Kidney glomerular epithelial cell (primary cell): ENCODE results near the gene FAT1.
"Not testable (repeated sequence)": the region's sequence is repeated elsewhere in the genome, so short reads cannot be mapped to it uniquely, and the experiment has no call there.

Experiments
- DNase-seq: peaks from one replicate; lab custom pipeline; 2025; lab: John Stamatoyannopoulos, UW

Gene FAT1

DNA sequence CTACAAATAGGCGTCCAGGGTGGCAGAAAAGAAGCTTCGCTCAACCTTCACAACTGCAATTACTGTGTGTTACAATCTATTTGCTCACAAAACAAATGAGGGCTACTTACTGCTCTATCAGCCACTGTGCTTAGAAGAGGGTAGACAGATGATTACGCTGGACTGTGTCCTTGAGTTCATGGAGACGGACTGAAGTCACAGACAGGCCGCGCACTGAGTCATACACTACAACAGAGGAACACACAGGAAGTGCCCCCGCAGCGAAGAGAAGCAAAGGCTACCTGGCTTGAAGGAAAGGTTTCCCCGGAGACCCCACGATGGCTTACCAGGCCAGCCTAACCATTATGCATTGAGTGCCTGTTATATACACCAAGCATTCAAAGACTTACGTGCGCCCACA, 25.6 kb downstream of the FAT1 start:
- DNase-seq, result no peak

GRCh38 chr4:186695392-186695791, 28.3 kb downstream of the FAT1 start:
- DNase-seq, result no peak

DNA sequence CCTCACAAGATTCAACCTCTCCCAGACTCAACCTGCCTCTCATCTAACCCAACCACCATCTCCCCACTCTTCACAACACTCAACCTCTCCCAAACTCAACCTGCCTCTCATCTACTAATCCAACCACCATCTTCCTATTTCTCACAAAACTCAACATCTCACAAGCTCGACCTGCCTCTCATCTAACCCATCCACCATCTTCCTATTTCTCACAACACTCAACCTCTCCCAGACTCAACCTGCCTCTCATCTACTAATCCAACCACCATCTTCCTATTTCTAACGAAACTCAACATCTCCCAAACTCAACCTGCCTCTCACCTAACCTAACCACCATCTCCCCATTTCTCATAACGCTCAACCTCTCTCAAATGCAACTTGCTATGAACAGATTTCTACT, 29.8 kb downstream of the FAT1 start:
- DNase-seq, result no peak

GRCh38 chr4:186693159-186693815, 30.4 kb downstream of the FAT1 start:
- peak; percentile 71 for DNase-seq

DNA sequence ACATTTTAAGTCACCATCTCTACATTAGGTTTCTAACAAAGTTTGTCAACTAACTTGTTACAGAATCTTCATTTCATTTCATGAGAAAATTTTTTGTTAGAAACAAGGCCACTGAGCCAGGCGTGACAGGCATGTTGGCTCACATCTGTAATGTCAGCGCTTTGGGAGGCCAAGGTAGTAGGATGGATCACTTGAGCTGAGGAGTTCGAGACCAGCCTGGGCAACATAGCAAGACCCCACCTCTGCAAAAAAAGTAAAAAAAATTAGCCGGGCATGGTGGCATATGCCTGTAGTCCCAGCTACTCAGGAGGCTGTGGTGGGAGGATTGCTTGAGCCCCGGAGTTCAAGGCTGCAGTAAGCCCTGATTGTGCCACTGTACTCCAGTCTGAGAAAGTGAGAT, 32.3 kb downstream of the FAT1 start:
- DNase-seq, result no peak

- peak; percentile 70 for DNase-seq
Measured at GRCh38 chr4:186689476-186689875, 34.2 kb downstream of the FAT1 start.

- no peak for DNase-seq
Measured at GRCh38 chr4:186688150-186688943, 35.3 kb downstream of the FAT1 start.

- DNase-seq, result no peak
Measured at GRCh38 chr4:186687265-186687664, 36.4 kb downstream of the FAT1 start.

DNA sequence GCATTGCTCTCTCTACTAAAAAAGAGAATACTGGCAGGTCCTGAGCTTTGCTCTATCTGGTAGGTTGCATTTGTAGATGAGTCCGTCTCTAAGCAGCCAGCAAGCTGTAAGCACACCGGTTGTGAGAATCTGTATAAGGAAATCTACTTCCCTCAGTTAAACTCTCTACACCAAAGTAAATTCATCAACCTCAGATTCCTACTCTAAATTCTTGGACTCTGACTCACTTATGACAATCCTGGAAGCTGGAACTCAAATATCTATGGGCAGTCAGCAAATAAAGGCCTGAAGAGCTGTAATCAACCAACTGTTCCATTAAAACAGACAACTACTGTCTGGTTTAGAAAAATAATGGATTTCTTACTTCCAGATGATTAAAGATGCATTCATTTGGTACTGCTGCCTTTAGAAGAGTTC, 37.9 kb downstream of the FAT1 start:
- peak; percentile 100 for DNase-seq

GRCh38 chr4:186684889-186685309, 38.8 kb downstream of the FAT1 start:
- DNase-seq, result peak; percentile 72

DNA sequence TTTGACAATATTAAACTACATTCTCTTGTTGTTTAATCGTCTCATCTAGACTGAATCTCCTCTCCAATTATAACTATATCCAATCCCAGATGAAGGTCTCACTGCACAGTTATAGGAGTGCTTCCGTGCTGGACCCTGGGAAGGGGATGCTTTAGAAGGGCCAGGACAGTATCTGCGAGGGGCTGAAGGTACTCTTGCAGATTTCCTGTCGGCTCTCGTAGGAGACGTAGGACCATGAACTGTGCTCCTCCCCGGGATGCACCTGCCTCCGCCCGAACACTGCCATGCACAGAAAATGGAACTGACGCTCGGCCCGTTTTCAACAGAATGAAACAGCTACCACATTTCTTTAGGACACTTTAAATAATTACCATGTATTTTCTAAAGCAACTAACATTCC, 39.4 kb downstream of the FAT1 start:
- DNase-seq, result no peak

DNA sequence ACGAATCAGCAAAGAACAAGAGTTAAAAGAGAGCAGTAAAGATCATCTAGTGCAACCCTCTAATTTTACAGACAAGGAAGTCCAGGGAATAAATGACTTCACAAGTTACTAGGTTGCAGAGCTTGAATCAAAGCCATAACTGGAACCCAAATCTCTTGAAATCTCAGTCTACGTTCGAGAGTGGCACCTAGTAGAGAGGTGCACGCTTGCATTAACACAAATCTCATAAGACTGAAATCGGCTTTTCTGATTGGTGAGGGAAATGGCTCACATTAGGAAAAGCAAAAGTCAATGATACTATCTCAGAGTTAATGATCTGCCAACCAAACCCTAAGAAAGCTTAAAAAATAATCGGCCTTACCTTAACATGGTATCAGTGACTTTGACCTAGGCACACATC, 43.0 kb downstream of the FAT1 start:
- DNase-seq, result no peak

DNA sequence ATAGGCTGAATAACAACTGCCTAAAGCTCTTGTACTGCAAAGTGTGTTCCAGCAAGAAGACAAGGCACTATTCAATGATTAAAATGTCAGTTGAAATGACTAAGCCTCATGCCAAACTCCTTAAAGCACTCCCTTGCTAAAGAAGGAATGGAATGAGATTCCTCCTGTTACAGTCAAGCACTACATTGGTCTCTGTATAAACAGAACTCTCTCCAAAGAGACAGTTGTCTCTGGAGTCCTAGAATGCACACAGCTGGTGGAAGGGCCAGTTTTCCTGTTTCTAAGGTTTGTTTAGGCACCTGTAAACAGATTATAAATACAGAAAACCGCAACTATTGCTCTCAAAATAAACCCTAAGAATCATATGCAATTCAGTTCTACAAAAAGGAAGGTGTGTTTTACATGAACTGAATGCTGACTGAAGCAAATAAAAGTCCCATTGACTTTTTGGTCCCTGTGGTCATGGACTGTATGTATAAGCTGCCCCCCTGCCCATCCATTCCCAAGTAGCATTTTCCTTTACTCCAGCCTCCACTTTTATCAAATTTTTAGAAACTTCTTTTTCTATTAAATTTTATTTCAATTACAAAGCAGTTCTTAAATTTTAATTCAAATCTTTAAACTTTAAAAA, 47.0 kb downstream of the FAT1 start:
- peak; percentile 97 for DNase-seq

DNA sequence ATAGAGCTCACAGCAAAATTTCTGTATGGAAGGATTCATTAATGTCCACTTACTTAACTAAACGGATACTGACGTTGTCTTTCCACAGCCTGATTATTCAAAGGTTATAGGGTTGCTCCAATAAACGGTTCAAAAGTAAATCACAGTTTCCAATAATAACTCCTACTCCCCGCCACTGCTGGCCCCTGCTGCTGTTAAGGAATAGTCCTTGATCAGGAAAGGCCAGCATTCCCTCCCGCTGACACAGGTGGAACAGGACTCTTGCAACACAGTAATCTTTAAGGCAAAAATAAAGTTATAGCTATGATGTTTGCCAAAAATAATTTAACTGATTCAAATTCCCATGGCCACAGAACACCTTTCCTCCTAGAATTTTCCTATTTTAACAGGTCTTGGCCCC, 53.9 kb downstream of the FAT1 start:
- no peak for DNase-seq

GRCh38 chr4:186669159-186669731, 54.4 kb downstream of the FAT1 start:
- peak; percentile 59 for DNase-seq

DNA sequence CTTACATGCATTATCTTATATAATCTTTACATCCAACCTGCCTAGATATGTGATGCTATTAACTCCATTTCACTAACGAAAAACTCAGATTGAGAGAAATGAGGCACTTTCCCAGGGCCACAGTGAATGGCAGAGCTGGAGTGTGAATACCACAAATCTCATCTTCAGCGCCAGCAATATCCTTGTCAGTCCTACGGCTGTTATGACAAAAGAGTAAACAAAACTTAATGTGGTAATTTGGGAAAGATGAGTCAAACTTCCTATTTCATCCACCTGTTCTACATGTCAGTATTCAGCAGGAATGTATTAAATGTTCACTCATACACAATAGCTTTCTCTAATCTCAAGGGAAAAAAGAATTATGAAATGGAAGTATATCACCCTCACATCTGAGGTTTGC, 56.9 kb downstream of the FAT1 start:
- peak; percentile 24 for DNase-seq

- DNase-seq, result peak; percentile 62
Measured at GRCh38 chr4:186666252-186666651, 57.4 kb downstream of the FAT1 start.

DNA sequence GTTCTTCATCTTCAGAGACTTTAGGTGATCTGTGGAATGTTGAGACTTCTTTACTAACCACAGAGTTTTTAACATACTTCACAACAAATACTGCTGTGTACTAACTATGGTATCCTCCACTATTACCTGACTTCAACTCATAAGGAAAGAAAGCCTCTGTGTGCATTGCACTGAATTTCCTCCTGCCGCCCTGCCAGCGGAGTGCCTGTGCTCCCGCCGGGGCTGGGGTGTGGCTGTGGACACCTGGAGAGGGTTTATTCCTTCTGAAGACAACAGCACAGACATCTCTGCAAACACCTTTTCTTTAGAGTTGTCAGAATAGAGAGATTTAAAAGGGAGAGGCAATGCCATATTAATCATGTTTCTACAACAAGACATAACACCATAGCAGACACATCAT, 63.3 kb downstream of the FAT1 start:
- DNase-seq, result no peak

DNA sequence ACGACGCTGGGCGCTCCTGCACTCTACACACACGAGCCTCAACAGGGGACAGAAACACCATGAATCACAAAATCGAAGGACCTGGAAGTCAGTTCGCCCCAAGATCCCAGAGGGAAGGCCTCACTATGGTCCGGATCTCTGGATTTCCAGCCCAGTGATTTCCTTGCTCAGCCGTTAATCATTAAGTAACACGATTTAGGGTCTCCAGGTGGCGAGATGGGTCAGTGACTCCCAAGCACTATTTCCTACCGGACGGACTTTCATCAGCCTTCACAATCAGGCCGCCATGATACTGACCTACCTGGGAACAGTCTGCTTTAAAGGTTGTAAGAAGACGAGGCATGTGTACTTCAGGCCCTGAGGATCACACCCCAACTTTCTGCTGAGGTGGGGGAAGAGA, 63.7 kb downstream of the FAT1 start:
- no peak for DNase-seq

DNA sequence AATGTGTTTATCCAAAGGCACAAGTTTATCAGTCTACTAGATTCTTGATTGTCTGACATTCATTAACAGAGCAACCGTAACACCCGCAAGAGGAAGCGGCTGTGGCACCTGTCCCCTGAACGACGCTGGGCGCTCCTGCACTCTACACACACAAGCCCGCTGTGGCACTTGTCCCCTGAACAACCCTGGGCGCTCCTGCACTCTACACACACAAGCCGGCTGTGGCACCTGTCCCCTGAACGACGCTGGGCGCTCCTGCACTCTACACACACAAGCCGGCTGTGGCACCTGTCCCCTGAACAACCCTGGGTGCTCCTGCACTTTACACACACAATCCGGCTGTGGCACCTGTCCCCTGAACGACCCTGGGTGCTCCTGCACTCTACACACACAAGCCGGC, 64.2 kb downstream of the FAT1 start:
- DNase-seq, result not testable (repeated sequence)

GRCh38 chr4:186658657-186659056, 65.0 kb downstream of the FAT1 start:
- no peak for DNase-seq

DNA sequence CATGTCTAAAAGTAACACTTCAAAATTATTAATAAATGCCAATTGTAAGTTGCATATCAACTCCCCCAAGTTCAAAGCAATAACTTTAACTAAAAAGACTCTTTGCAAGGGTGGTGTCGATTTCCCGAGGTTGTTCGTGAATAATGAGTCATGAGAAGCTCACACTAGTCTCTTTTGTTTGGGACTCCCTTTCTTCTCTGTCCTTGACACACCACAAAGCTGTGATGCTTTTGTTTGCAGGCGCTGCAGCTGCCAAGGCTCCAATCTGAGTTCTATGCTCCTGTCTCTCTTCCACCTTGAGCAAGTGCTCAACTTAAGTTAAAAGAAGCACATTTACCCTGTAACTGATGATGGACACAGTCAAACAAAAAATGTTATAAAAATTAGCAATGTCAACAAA, 65.9 kb downstream of the FAT1 start:
- DNase-seq, result no peak

DNA sequence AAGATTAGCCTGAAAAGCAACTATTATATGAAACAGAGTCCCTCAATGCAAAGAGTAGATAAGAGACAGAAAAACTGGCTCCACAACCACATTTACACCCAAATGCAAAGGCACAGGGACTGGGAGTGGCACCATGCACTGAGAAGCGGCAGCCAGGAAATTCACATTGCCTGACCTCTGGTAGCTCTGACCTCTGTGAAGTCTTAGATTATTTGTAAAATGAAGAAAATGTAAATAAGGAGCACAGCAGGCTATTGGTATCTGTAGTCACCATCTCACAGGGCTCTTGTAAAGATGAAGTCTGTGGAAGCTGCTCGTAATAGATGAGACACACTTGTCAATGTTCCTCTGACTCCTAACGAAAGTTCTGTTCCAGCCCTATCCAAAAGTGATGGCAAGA, 69.7 kb downstream of the FAT1 start:
- DNase-seq, result no peak
